Fibroblast of lung (primary cell): ENCODE results near the gene FTL. TPM values are rescaled to one million over a fixed set of nuclear protein-coding genes. Genes with fewer than 3 reads are reported as not detected.
A peak's percentile ranks its signal among the peaks of the same experiment; 100 is the strongest.

Source experiments
- DNase-seq, 2 donors: peaks; one replicate each; pipeline versions ENCODE4 v3.0.0 to v3.0.0-alpha.2; 2010; ENCODE audit warnings: low read depth in 2 of 2
- H2AFZ ChIP-seq: 2 replicates; pipeline ENCODE4 v1.5.1; 2012; ENCODE audit warnings: low read length, control low read depth, inconsistent platforms
- H3K27ac ChIP-seq: 2 replicates; pipeline ENCODE4 v1.5.1; 2011; ENCODE audit warnings: low read length, control low read depth; ENCODE audit not compliant: insufficient read depth
- H3K27me3 ChIP-seq: 2 replicates; pipeline ENCODE4 v1.5.1; 2011; ENCODE audit warnings: mild to moderate bottlenecking, low read length; ENCODE audit not compliant: control insufficient read depth, insufficient read depth
- H3K36me3 ChIP-seq: 2 replicates; pipeline ENCODE4 v1.5.1; 2011; ENCODE audit warnings: low read length; ENCODE audit not compliant: control insufficient read depth, insufficient read depth
- H3K4me1 ChIP-seq: 2 replicates; pipeline ENCODE4 v1.5.1; 2011; ENCODE audit warnings: low read length; ENCODE audit not compliant: control insufficient read depth, insufficient read depth; ENCODE audit errors: extremely low read depth
- H3K4me2 ChIP-seq: 2 replicates; pipeline ENCODE4 v1.5.1; 2011; ENCODE audit warnings: low read length, control low read depth; ENCODE audit not compliant: insufficient read depth; ENCODE audit errors: extremely low read depth
- H3K4me3 ChIP-seq, 4 experiments: fragments of 200-600 bp in 1 of 4; sonication (generic) in 1 of 4; replicated peaks in 1 of 4; 2 replicates each; pipeline ENCODE4 v1.5.1; 2011 to 2016; ENCODE audit warnings: low read length in 4 of 4, low read depth in 3 of 4, mild to moderate bottlenecking in 3 of 4, control low read depth in 2 of 4, inconsistent platforms in 1 of 4, mixed read lengths in 1 of 4; ENCODE audit not compliant: insufficient read depth in 1 of 4; ENCODE audit errors: control extremely low read depth in 1 of 4
- H3K79me2 ChIP-seq: 2 replicates; pipeline ENCODE4 v1.5.1; 2012; ENCODE audit warnings: mild to moderate bottlenecking, low read length, inconsistent platforms; ENCODE audit not compliant: control insufficient read depth, insufficient read depth
- H3K9ac ChIP-seq: 2 replicates; pipeline ENCODE4 v1.5.1; 2011; ENCODE audit warnings: mild to moderate bottlenecking, low read length, control low read depth; ENCODE audit not compliant: insufficient read depth
- H3K9me3 ChIP-seq: 2 replicates; pipeline ENCODE4 v1.5.1; 2012; ENCODE audit warnings: low read depth, low read length; ENCODE audit not compliant: control insufficient read depth, insufficient read depth
- H4K20me1 ChIP-seq: 2 replicates; pipeline ENCODE4 v1.5.1; 2011; ENCODE audit warnings: low read length; ENCODE audit not compliant: control insufficient read depth, insufficient read depth; ENCODE audit errors: extremely low read depth
- EZH2 ChIP-seq: IDR thresholded peaks from 2 replicates; pipeline ENCODE4 v1.5.1; 2012; ENCODE audit warnings: low read length, control low read depth, mild to moderate bottlenecking; ENCODE audit errors: missing control alignments
- polyA plus RNA-seq, 2 donors: library from polyadenylated mRNA; depleted of rRNA in 1 of 2; stranded (reverse) in 1 of 2; unstranded in 1 of 2; fragments of >200 nt; gene quantifications; 2 replicates each; pipeline ENCODE4 v1.2.1, GENCODE V29; 2011 to 2012; ENCODE audit warnings: missing spikeins in 1 of 2
- total RNA-seq: library from RNA; depleted of rRNA; stranded (reverse); fragments of >200 nt; gene quantifications from 2 replicates; pipeline ENCODE4 v1.2.1, GENCODE V29; 2014
- TF ChIP-seq, protein P1 (sequence below), 2 donors: IDR thresholded peaks in 1 of 2; conservative IDR thresholded peaks in 1 of 2; 1 replicate in 1 of 2; 2 replicates in 1 of 2; pipeline ENCODE4 v1.5.1; 2011 to 2012; ENCODE audit warnings: low read length in 2 of 2, control low read depth in 1 of 2, inconsistent platforms in 1 of 2, low read depth in 1 of 2, mild to moderate bottlenecking in 1 of 2

The FTL gene
- total and polyA plus RNA-seq, 2 donors (not counting 1 experiment from before 2014, with no cell fraction given) = 1,844 to 6,440 TPM

DNA sequence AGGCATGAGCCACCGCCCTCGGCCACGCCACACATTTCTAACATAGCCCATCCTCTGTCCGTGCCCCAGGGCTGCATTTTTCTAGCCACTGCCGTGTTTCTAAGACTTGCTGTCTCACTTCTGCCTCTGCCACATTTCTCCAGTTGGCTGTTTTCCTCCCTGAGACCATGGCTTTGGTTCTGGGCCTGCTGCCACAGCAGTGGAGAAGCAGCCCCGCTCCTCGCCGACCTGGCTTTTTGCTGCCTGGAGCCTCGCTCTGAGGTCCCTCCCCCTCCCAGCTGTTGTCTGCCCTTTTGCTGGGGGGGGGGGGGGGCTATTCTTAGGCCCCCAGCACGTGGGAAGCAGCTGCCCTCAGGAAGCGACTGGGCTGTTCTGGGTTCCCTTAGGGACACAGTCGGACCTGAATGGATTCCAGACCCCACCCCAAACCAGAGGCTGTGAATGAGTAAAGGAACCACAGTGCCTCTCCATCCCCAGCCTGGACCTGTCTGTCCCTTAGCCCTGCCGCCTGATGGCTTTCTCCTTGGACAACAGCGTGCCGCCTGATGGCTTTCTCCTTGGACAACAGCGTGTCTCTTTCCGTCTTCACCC, 24.7 kb downstream of the FTL start:
- TF ChIP-seq, protein P1, sequence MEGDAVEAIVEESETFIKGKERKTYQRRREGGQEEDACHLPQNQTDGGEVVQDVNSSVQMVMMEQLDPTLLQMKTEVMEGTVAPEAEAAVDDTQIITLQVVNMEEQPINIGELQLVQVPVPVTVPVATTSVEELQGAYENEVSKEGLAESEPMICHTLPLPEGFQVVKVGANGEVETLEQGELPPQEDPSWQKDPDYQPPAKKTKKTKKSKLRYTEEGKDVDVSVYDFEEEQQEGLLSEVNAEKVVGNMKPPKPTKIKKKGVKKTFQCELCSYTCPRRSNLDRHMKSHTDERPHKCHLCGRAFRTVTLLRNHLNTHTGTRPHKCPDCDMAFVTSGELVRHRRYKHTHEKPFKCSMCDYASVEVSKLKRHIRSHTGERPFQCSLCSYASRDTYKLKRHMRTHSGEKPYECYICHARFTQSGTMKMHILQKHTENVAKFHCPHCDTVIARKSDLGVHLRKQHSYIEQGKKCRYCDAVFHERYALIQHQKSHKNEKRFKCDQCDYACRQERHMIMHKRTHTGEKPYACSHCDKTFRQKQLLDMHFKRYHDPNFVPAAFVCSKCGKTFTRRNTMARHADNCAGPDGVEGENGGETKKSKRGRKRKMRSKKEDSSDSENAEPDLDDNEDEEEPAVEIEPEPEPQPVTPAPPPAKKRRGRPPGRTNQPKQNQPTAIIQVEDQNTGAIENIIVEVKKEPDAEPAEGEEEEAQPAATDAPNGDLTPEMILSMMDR (conservative IDR thresholded peaks at IDR 0.05 in 1 of 2, IDR thresholded peaks at IDR 0.05 in 1 of 2; ENCODE audit: low read depth in 1 of 2, low read length in 2 of 2) = no peak
- TF ChIP-seq EZH2 = no peak
- no peak for DNase-seq
- H3K9me3 ChIP-seq = no peaks in the 10 kb centered on the region
- H3K4me1 ChIP-seq = peaks cover 14% of the 10 kb centered on the region
- no peaks in the 10 kb centered on the region for H4K20me1 ChIP-seq
- H3K4me3 ChIP-seq = peak overlapping the region in 1 of 4 experiments; percentile 20
- H3K9ac ChIP-seq = no peak overlapping the region
- no peak overlapping the region for H3K4me2 ChIP-seq
- no peaks in the 10 kb centered on the region for H3K27me3 ChIP-seq
- peaks cover 17% of the 10 kb centered on the region for H3K36me3 ChIP-seq
- H2AFZ ChIP-seq = no peak overlapping the region
- H3K79me2 ChIP-seq = peaks cover 42% of the 10 kb centered on the region
- no peak overlapping the region for H3K27ac ChIP-seq

DNA sequence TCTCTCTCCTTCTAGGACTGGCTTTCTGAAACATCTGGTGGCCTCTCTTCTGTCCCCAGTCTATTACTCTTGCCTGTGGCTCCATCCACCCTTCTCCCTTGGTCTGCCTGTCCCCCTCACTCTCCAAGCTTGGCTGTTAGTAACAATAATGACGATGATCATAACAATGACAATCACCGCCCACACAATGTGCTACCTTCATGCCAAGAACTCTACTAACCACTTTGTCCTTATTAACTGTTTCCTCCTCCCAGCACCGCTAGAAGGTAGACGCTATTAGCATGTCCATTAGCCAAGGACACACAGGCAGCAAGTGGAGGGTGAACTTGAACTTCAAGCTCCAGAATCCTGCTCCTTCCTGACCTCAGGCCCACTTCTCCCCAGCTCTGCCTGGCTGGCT, 25.3 kb downstream of the FTL start:
- no peaks in the 10 kb centered on the region for H3K9me3 ChIP-seq
- H3K79me2 ChIP-seq = peaks cover 48% of the 10 kb centered on the region
- H3K27me3 ChIP-seq = no peaks in the 10 kb centered on the region
- H3K4me2 ChIP-seq = peak overlapping the region; percentile 1
- no peak overlapping the region for H3K9ac ChIP-seq
- peaks cover 14% of the 10 kb centered on the region for H3K36me3 ChIP-seq
- TF ChIP-seq, protein P1 (conservative IDR thresholded peaks at IDR 0.05 in 1 of 2, IDR thresholded peaks at IDR 0.05 in 1 of 2; ENCODE audit: low read depth in 1 of 2, low read length in 2 of 2) = no peak
- no peak for TF ChIP-seq EZH2
- no peak overlapping the region for H2AFZ ChIP-seq
- no peak for DNase-seq
- H3K27ac ChIP-seq = no peak overlapping the region
- no peaks in the 10 kb centered on the region for H4K20me1 ChIP-seq
- H3K4me1 ChIP-seq = peaks cover 19% of the 10 kb centered on the region
- no peak overlapping the region for H3K4me3 ChIP-seq

DNA sequence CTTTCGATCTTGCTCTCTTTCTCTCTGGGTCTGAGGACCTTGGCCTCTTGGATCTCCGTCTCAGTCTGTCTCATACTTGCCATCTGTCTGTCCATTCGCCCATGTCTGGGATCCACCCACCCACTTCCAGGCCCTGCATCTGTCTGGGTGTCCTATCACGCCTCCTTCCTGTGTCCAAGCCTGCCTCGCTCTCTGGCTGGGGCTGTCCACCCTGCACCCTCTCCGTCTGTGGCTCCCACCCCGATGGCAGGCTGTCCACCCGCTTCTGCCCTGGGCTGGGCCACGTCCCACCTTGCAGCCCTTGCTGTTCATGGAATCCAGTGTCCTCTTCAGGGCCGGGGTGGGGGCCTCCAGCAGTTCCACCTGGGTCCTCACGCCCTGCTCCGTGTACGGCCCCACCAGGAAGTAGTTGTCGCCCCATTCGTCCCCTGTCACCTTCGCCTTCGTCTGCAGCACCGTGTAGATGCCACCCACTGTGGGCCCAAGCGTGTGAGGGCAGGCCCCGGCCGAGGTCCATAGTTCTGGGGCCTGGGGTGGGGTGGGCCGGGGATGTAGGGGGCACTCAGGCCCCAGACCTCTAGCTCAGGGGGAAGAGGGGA, 26.0 kb downstream of the FTL start:
- Histone ChIP-seq H3K27ac (peak overlapping the region; percentile 98), H3K36me3 (peaks cover 11% of the 10 kb centered on the region)

More for the DNA sequence above, 26.0 kb downstream of the FTL start:
- H3K4me3 ChIP-seq = peak overlapping the region in 1 of 4 experiments; percentile 98
- no peak overlapping the region for H2AFZ ChIP-seq
- no peaks in the 10 kb centered on the region for H4K20me1 ChIP-seq
- H3K9me3 ChIP-seq = no peaks in the 10 kb centered on the region
- peak overlapping the region; percentile 93 for H3K9ac ChIP-seq
- H3K27me3 ChIP-seq = no peaks in the 10 kb centered on the region
- TF ChIP-seq, protein P1 (conservative IDR thresholded peaks at IDR 0.05 in 1 of 2, IDR thresholded peaks at IDR 0.05 in 1 of 2; ENCODE audit: low read depth in 1 of 2, low read length in 2 of 2) = no peak
- peaks cover 19% of the 10 kb centered on the region for H3K4me1 ChIP-seq
- peak overlapping the region; percentile 80 for H3K4me2 ChIP-seq
- peaks cover 53% of the 10 kb centered on the region for H3K79me2 ChIP-seq
- DNase-seq = no peak
